Muscle layer of duodenum (tissue), 2 donors: ENCODE results near the gene FAM131B.

Source experiments
- H3K27ac ChIP-seq: one replicate; pipeline ENCODE4 v1.7.0; 2013; ENCODE audit warnings: mild to moderate bottlenecking, low read length
- H3K27me3 ChIP-seq: one replicate; pipeline ENCODE4 v1.7.0; 2013; ENCODE audit warnings: low read depth, mild to moderate bottlenecking, control low read depth, low read length
- H3K36me3 ChIP-seq, 2 donors: one replicate each; pipeline ENCODE4 v1.7.0; 2013; ENCODE audit warnings: low read length in 2 of 2, control low read depth in 1 of 2, mild to moderate bottlenecking in 1 of 2; ENCODE audit not compliant: insufficient read depth in 2 of 2, control insufficient read depth in 1 of 2
- H3K4me1 ChIP-seq, 2 donors: one replicate each; pipeline ENCODE4 v1.7.0; 2013; ENCODE audit warnings: low read length in 2 of 2, mild to moderate bottlenecking in 2 of 2, control low read depth in 1 of 2, moderate library complexity in 1 of 2; ENCODE audit not compliant: insufficient read depth in 2 of 2, control insufficient read depth in 1 of 2
- H3K4me3 ChIP-seq, 2 donors: one replicate each; pipeline ENCODE4 v1.7.0; 2013; ENCODE audit warnings: low read length in 2 of 2, low read depth in 1 of 2, mild to moderate bottlenecking in 1 of 2
- H3K9me3 ChIP-seq, 2 donors: one replicate each; pipeline ENCODE4 v1.7.0; 2013; ENCODE audit warnings: low read length in 2 of 2, control low read depth in 1 of 2, mild to moderate bottlenecking in 1 of 2; ENCODE audit not compliant: control insufficient read depth in 1 of 2
- donor health status: healthy.

Gene FAM131B

GRCh38 chr7:143401265-143401664 is 38.8 kb upstream of the FAM131B start:
- no peaks in the 10 kb centered on the region for H3K36me3 ChIP-seq
- H3K4me3 ChIP-seq: no peak overlapping the region
- H3K4me1 ChIP-seq: no peaks in the 10 kb centered on the region
- H3K9me3 ChIP-seq: no peaks in the 10 kb centered on the region
- no peak overlapping the region for H3K27ac ChIP-seq
- no peaks in the 10 kb centered on the region for H3K27me3 ChIP-seq

GRCh38 chr7:143399642-143400041 is 37.1 kb upstream of the FAM131B start:
- Histone ChIP-seq H3K9me3 (no peaks in the 10 kb centered on the region), H3K4me3 (no peak overlapping the region), H3K27ac (no peak overlapping the region), H3K4me1 (peaks cover 5 to 7% of the 10 kb centered on the region in 2 donors), H3K36me3 (no peaks in the 10 kb centered on the region), H3K27me3 (no peaks in the 10 kb centered on the region)

- Histone ChIP-seq H3K4me3 (no peak overlapping the region), H3K27me3 (no peaks in the 10 kb centered on the region), H3K9me3 (no peaks in the 10 kb centered on the region), H3K27ac (no peak overlapping the region), H3K4me1 (peaks cover 5 to 7% of the 10 kb centered on the region in 2 donors), H3K36me3 (no peaks in the 10 kb centered on the region)
Measured at GRCh38 chr7:143399151-143399550, 36.6 kb upstream of the FAM131B start.

- H3K27me3 ChIP-seq: no peaks in the 10 kb centered on the region
- no peaks in the 10 kb centered on the region for H3K9me3 ChIP-seq
- H3K4me1 ChIP-seq: peaks cover 7 to 8% of the 10 kb centered on the region in 2 donors
- no peak overlapping the region for H3K4me3 ChIP-seq
- H3K36me3 ChIP-seq: no peaks in the 10 kb centered on the region
- no peak overlapping the region for H3K27ac ChIP-seq
Measured at GRCh38 chr7:143398616-143399015, 36.1 kb upstream of the FAM131B start.

- Histone ChIP-seq H3K27ac (no peak overlapping the region), H3K36me3 (peaks cover 0 to 2% of the 10 kb centered on the region in 2 donors), H3K9me3 (no peaks in the 10 kb centered on the region), H3K4me3 (no peak overlapping the region), H3K27me3 (no peaks in the 10 kb centered on the region), H3K4me1 (peaks cover 8 to 13% of the 10 kb centered on the region in 2 donors)
Measured at GRCh38 chr7:143397710-143398530, 35.4 kb upstream of the FAM131B start.

- no peak overlapping the region for H3K27ac ChIP-seq
- H3K4me1 ChIP-seq: peaks cover 15 to 22% of the 10 kb centered on the region in 2 donors
- H3K36me3 ChIP-seq: peaks cover 0 to 6% of the 10 kb centered on the region in 2 donors
- no peaks in the 10 kb centered on the region for H3K27me3 ChIP-seq
- no peak overlapping the region for H3K4me3 ChIP-seq
- H3K9me3 ChIP-seq: no peaks in the 10 kb centered on the region
Measured at GRCh38 chr7:143396625-143397556, 34.4 kb upstream of the FAM131B start.

- Histone ChIP-seq H3K27ac (no peak overlapping the region), H3K36me3 (peaks cover 4 to 10% of the 10 kb centered on the region in 2 donors), H3K4me1 (peaks cover 19 to 29% of the 10 kb centered on the region in 2 donors), H3K4me3 (no peak overlapping the region), H3K9me3 (no peaks in the 10 kb centered on the region), H3K27me3 (no peaks in the 10 kb centered on the region)
Measured at GRCh38 chr7:143396182-143396581, 33.7 kb upstream of the FAM131B start.

- Histone ChIP-seq H3K4me3 (no peak overlapping the region), H3K9me3 (no peaks in the 10 kb centered on the region), H3K4me1 (peaks cover 24 to 36% of the 10 kb centered on the region in 2 donors), H3K27me3 (no peaks in the 10 kb centered on the region), H3K36me3 (peaks cover 9 to 14% of the 10 kb centered on the region in 2 donors), H3K27ac (no peak overlapping the region)
Measured at GRCh38 chr7:143395187-143396149, 33.0 kb upstream of the FAM131B start.

- H3K4me1 ChIP-seq: peaks cover 26 to 43% of the 10 kb centered on the region in 2 donors
- peaks cover 15 to 20% of the 10 kb centered on the region in 2 donors for H3K36me3 ChIP-seq
- H3K27ac ChIP-seq: no peak overlapping the region
- H3K4me3 ChIP-seq: no peak overlapping the region
- no peaks in the 10 kb centered on the region for H3K27me3 ChIP-seq
- no peaks in the 10 kb centered on the region for H3K9me3 ChIP-seq
Measured at GRCh38 chr7:143394777-143395176, 32.3 kb upstream of the FAM131B start.

GRCh38 chr7:143394068-143394467 is 31.6 kb upstream of the FAM131B start:
- Histone ChIP-seq H3K36me3 (peaks cover 23 to 28% of the 10 kb centered on the region in 2 donors), H3K27me3 (no peaks in the 10 kb centered on the region), H3K9me3 (no peaks in the 10 kb centered on the region), H3K4me3 (no peak overlapping the region), H3K27ac (no peak overlapping the region), H3K4me1 (peaks cover 26 to 44% of the 10 kb centered on the region in 2 donors)
